D341Med (cell line): ENCODE results near the gene RNASE9.
"Not testable (repeated sequence)": the region's sequence is repeated elsewhere in the genome, so short reads cannot be mapped to it uniquely, and the experiment has no call there.

Experiments used
- DNase-seq: peaks from one replicate; pipeline ENCODE4 v3.0.0; 2012; ENCODE audit warnings: low spot score

The RNASE9 gene

GRCh38 chr14:20560961-20561360 lies at the start of gene RNASE9:
Gene RNASE9 (minus strand): TSS chr14:20561047.
- DNase-seq, result no peak

GRCh38 chr14:20610002-20610765 lies 49.3 kb upstream of the RNASE9 start:
- peak; percentile 59 for DNase-seq

- DNase-seq, result peak; percentile 70
Observed at GRCh38 chr14:20609215-20610001, 48.6 kb upstream of the RNASE9 start.

GRCh38 chr14:20608383-20609110 lies 47.7 kb upstream of the RNASE9 start:
- DNase-seq, result no peak

GRCh38 chr14:20607617-20608016 lies 46.8 kb upstream of the RNASE9 start:
- no peak for DNase-seq

GRCh38 chr14:20606902-20607242 lies 46.0 kb upstream of the RNASE9 start:
- DNase-seq, result no peak

- peak; percentile 59 for DNase-seq
Observed at GRCh38 chr14:20606190-20606901, 45.5 kb upstream of the RNASE9 start.

GRCh38 chr14:20603813-20604690 lies 43.2 kb upstream of the RNASE9 start:
- no peak for DNase-seq

GRCh38 chr14:20602583-20602982 lies 41.7 kb upstream of the RNASE9 start:
- DNase-seq, result no peak

- no peak for DNase-seq
Observed at GRCh38 chr14:20601522-20601921, 40.7 kb upstream of the RNASE9 start.

GRCh38 chr14:20597108-20597507 lies 36.3 kb upstream of the RNASE9 start:
- no peak for DNase-seq

- DNase-seq, result not testable (repeated sequence)
Observed at GRCh38 chr14:20595726-20596125, 34.9 kb upstream of the RNASE9 start.

GRCh38 chr14:20592574-20592973 lies 31.7 kb upstream of the RNASE9 start:
- no peak for DNase-seq

GRCh38 chr14:20591235-20591634 lies 30.4 kb upstream of the RNASE9 start, which contains the start of gene RNASE12:
Gene RNASE12 (minus strand): TSS chr14:20591376. CDS start chr14:20590723, 653 bp downstream.
- DNase-seq, result no peak

- no peak for DNase-seq
Observed at GRCh38 chr14:20587489-20588154, 26.8 kb upstream of the RNASE9 start, which contains the start of gene RNASE11. Gene RNASE11 (minus strand): TSS chr14:20588001.

- DNase-seq, result no peak
Observed at GRCh38 chr14:20583908-20584307, 23.1 kb upstream of the RNASE9 start.

GRCh38 chr14:20583142-20583541 lies 22.3 kb upstream of the RNASE9 start:
- no peak for DNase-seq

- DNase-seq, result no peak
Observed at GRCh38 chr14:20580242-20580641, 19.4 kb upstream of the RNASE9 start.

- no peak for DNase-seq
Observed at GRCh38 chr14:20578784-20579502, 18.1 kb upstream of the RNASE9 start.

GRCh38 chr14:20578325-20578724 lies 17.5 kb upstream of the RNASE9 start:
- no peak for DNase-seq
